K562 (cell line): ENCODE results near the gene HS3ST2. TPM values are rescaled to one million over a fixed set of nuclear protein-coding genes. Genes with fewer than 3 reads are reported as not detected.

Experiments
- ADNP ChIP-seq: fragments of 200-800 bp; sonication (Bioruptor generic); IDR thresholded peaks from 2 replicates; pipeline ENCODE4 v1.6.1; 2016; ENCODE audit warnings: missing genetic modification characterization, missing compliant biosample characterization
- BHLHE40 ChIP-seq: IDR thresholded peaks from 2 replicates; pipeline ENCODE4 v1.6.1; 2011; ENCODE audit warnings: low read length, improper control_type of control experiment
- CCNT2 ChIP-seq: IDR thresholded peaks from 2 replicates; pipeline ENCODE4 v1.6.1; 2011; ENCODE audit warnings: borderline replicate concordance, low read depth, mild to moderate bottlenecking, moderate library complexity, mixed read lengths, low read length; ENCODE audit not compliant: insufficient read length; ENCODE audit errors: extremely low read depth
- EHMT2 ChIP-seq: fragments of 450-650 bp; IDR thresholded peaks from 2 replicates; pipeline ENCODE4 v1.6.1; 2018; ENCODE audit warnings: antibody characterized with exemption
- EZH2 ChIP-seq: IDR thresholded peaks from 2 replicates; pipeline ENCODE4 v1.6.1; 2012; ENCODE audit warnings: low read depth, mild to moderate bottlenecking, inconsistent platforms, low read length, borderline replicate concordance
- HCFC1 ChIP-seq: IDR thresholded peaks from 2 replicates; pipeline ENCODE4 v1.6.1; 2012; ENCODE audit warnings: low read depth, low read length, improper control_type of control experiment
- HDAC1 ChIP-seq, 2 experiments: fragments of 450-650 bp; IDR thresholded peaks; 2 replicates each; pipeline ENCODE4 v1.6.1; 2016 to 2017; ENCODE audit warnings: inconsistent platforms in 1 of 2, mild to moderate bottlenecking in 1 of 2, moderate library complexity in 1 of 2
- HDAC8 ChIP-seq: fragments of 450-650 bp; IDR thresholded peaks from 2 replicates; pipeline ENCODE4 v1.6.1; 2016; ENCODE audit warnings: mild to moderate bottlenecking, missing genetic modification characterization, moderate library complexity, missing compliant biosample characterization
- HDGF ChIP-seq: fragments of 450-650 bp; IDR thresholded peaks from 2 replicates; pipeline ENCODE4 v1.6.1; 2016
- KLF10 ChIP-seq: fragments of 250-450 bp; sonication (Bioruptor Pico); IDR thresholded peaks from 2 replicates; pipeline ENCODE4 v1.6.1; 2021; ENCODE audit warnings: matching md5 sums
- MAX ChIP-seq: sonication (generic); formaldehyde crosslinking; IDR thresholded peaks from 2 replicates; pipeline ENCODE4 v1.9.0; 2022; ENCODE audit warnings: mild to moderate bottlenecking, missing genetic modification reagents
- MNT ChIP-seq, 2 experiments: fragments of 450-650 bp; conservative IDR thresholded peaks; 2 replicates each; pipeline ENCODE4 v1.6.1; 2017; ENCODE audit warnings: mild to moderate bottlenecking in 2 of 2, moderate library complexity in 2 of 2
- MXI1 ChIP-seq: IDR thresholded peaks from 2 replicates; pipeline ENCODE4 v1.6.1; 2011; ENCODE audit warnings: low read depth, mild to moderate bottlenecking, improper control_type of control experiment, low read length
- NRF1 ChIP-seq, 2 experiments: fragments of 450-650 bp; IDR thresholded peaks in 1 of 2; conservative IDR thresholded peaks in 1 of 2; 2 replicates each; pipeline ENCODE4 v1.6.1; 2014; ENCODE audit warnings: mild to moderate bottlenecking in 2 of 2
- PATZ1 ChIP-seq: fragments of 250-450 bp; sonication (Bioruptor Pico); IDR thresholded peaks from 2 replicates; pipeline ENCODE4 v1.5.0; 2020; ENCODE audit warnings: mild to moderate bottlenecking, borderline replicate concordance
- PTBP1 ChIP-seq: fragments of 200-400 bp; formaldehyde crosslinking; IDR thresholded peaks from 2 replicates; pipeline ENCODE4 v1.6.1; 2017; ENCODE audit warnings: low read depth, low read length
- RB1 ChIP-seq: fragments of 450-650 bp; IDR thresholded peaks from 2 replicates; pipeline ENCODE4 v1.6.1; 2017; ENCODE audit warnings: low read depth, mild to moderate bottlenecking
- RBM25 ChIP-seq: fragments of 200-400 bp; formaldehyde crosslinking; IDR thresholded peaks from 2 replicates; pipeline ENCODE4 v1.6.1; 2018; ENCODE audit warnings: low read length, low read depth, moderate library complexity; ENCODE audit not compliant: severe bottlenecking
- TRIM24 ChIP-seq, 2 experiments: fragments of 450-650 bp; IDR thresholded peaks; 2 replicates each; pipeline ENCODE4 v1.6.1; 2016
- USF1 ChIP-seq: sonication (generic); formaldehyde crosslinking; IDR thresholded peaks from 2 replicates; pipeline ENCODE4 v1.9.0; 2022; ENCODE audit warnings: mild to moderate bottlenecking, missing genetic modification reagents
- ZNF134 ChIP-seq: fragments of 250-450 bp; sonication (Bioruptor Pico); conservative IDR thresholded peaks from 2 replicates; pipeline ENCODE4 v1.4.0; 2020
- ZNF146 ChIP-seq: IDR thresholded peaks from one replicate; pipeline ENCODE4 v1.6.1; 2018; ENCODE audit warnings: missing compliant biosample characterization; ENCODE audit not compliant: unreplicated experiment
- ZNF24 ChIP-seq: fragments of 450-650 bp; IDR thresholded peaks from 2 replicates; pipeline ENCODE4 v1.6.1; 2016
- ZNF408 ChIP-seq: fragments of 250-450 bp; sonication (Bioruptor Pico); IDR thresholded peaks from 2 replicates; pipeline ENCODE4 v1.4.0; 2020; ENCODE audit warnings: low read depth, mild to moderate bottlenecking, moderate library complexity
- ZNF57 ChIP-seq: fragments of 450-650 bp; formaldehyde crosslinking; IDR thresholded peaks from 2 replicates; pipeline ENCODE4 v1.4.0; 2020; ENCODE audit warnings: mild to moderate bottlenecking, moderate library complexity
- polyA plus RNA-seq, 8 experiments: library from polyadenylated mRNA; depleted of rRNA in 4 of 8; stranded (reverse) in 5 of 8; unstranded in 3 of 8; fragments of >200 nt; fragmentation: Nextera tagmentation in 2 of 8; fragmentation: Illumina TruSeq in 1 of 8; extraction: Ambion mirVana in 2 of 8; extraction: Trizol in 1 of 8; gene quantifications; 2 replicates each; pipeline versions ENCODE4 v1.2.1 to v1.2.3, GENCODE V29; 2011 to 2014; ENCODE audit warnings: inconsistent platforms in 1 of 8, missing spikeins in 1 of 8
- total RNA-seq, 7 experiments: library from RNA; depleted of rRNA in 6 of 7; stranded (reverse); fragments of >200 nt in 6 of 7; fragmentation: Illumina TruSeq in 2 of 7; extraction: Trizol in 2 of 7; gene quantifications; 2 replicates each; pipeline versions ENCODE4 v1.2.1 to v1.2.3, GENCODE V29; 2011 to 2021; ENCODE audit warnings: low replicate concordance in 1 of 7

The HS3ST2 gene
- total and polyA plus RNA-seq, 9 of the 15 experiments (the other 6 are each of a cell fraction or from before 2014, with no cell fraction given): not detected

GRCh38 chr16:22948603-22949368 is 134.8 kb downstream of the HS3ST2 start (continued):
- TF ChIP-seq CCNT2 (no peak), USF1 (CRISPR knock-in tag) (peak; percentile 88), EZH2 (no peak), RBM25 (peak; percentile 88), ZNF134 (CRISPR knock-in tag) (no peak), BHLHE40 (peak; percentile 78), EHMT2 (peak; percentile 67; the same call in 1 of the 2 replicates), ZNF24 (peak; percentile 100), ZNF146 (CRISPR knock-in tag) (no peak), MAX (CRISPR knock-in tag) (peak; percentile 95), ZNF408 (CRISPR knock-in tag) (no peak), RB1 (no peak), PATZ1 (CRISPR knock-in tag) (no peak), HDAC1 (IDR thresholded peaks at IDR 0.05) (peak in 1 of 2 experiments; percentile 67; a peak in 1 of 4 replicates), HDGF (no peak), HCFC1 (no peak), MXI1 (peak; percentile 66; the same call in 1 of the 2 replicates), TRIM24 (IDR thresholded peaks at IDR 0.05) (no peak), ADNP (peak; percentile 92), HDAC8 (tag) (no peak), MNT (conservative IDR thresholded peaks at IDR 0.05) (peak; percentile 98 to 99), NRF1 (conservative IDR thresholded peaks at IDR 0.05 in 1 of 2, IDR thresholded peaks at IDR 0.05 in 1 of 2) (peak; percentile 45 to 61; a peak in 3 of 4 replicates), KLF10 (CRISPR knock-in tag) (no peak), ZNF57 (CRISPR knock-in tag) (no peak), PTBP1 (0 out of 2 replicates have a peak, but pooled peaks have one; percentile 57)
